Natural killer cell treated with Interleukin-12 subunit alpha and Interleukin-12 subunit beta and Interleukin-15 and Interleukin-18, amount 100 ng/mL, for 72 hours (primary cell): ENCODE results near the gene CCDC33. TPM values are rescaled to one million over a fixed set of nuclear protein-coding genes. Genes with fewer than 3 reads are reported as not detected.

Experiments used
- ATAC-seq, 2 donors: fragments of 150-1000 bp; cut with Tn5 transposase in 1 of 2; sonication (Bioruptor Pico), chemical (Tn5 transposase) in 1 of 2; 2 replicates each; pipeline ENCODE4 v1.10.0; 2021
- DNase-seq: peaks from one replicate; pipeline ENCODE4 v3.0.0; 2022; ENCODE audit warnings: low spot score
- H3K27ac Mint-ChIP-seq, 2 donors: 1 replicate in 1 of 2; 2 replicates in 1 of 2; pipeline ENCODE4 v1.8.0; 2022; ENCODE audit warnings: mixed read lengths in 2 of 2, mild to moderate bottlenecking in 1 of 2, moderate library complexity in 1 of 2
- H3K27me3 Mint-ChIP-seq, 2 donors: 1 replicate in 1 of 2; 2 replicates in 1 of 2; pipeline ENCODE4 v1.8.0; 2022; ENCODE audit warnings: mixed read lengths in 2 of 2
- H3K36me3 Mint-ChIP-seq: one replicate; pipeline ENCODE4 v1.8.0; 2022; ENCODE audit warnings: mixed read lengths
- H3K4me1 Mint-ChIP-seq, 2 donors: 1 replicate in 1 of 2; 2 replicates in 1 of 2; pipeline ENCODE4 v1.8.0; 2022; ENCODE audit warnings: low read depth in 2 of 2, mixed read lengths in 2 of 2, mild to moderate bottlenecking in 1 of 2
- H3K4me3 Mint-ChIP-seq: one replicate; pipeline ENCODE4 v1.8.0; 2022; ENCODE audit warnings: mixed read lengths
- H3K9me3 Mint-ChIP-seq: 2 replicates; pipeline ENCODE4 v1.8.0; 2022; ENCODE audit warnings: mixed read lengths
- total RNA-seq, 2 donors: library from RNA; stranded (reverse); gene quantifications; one replicate each; pipeline ENCODE4 v1.2.3, GENCODE V29; 2022

Gene CCDC33
- total RNA-seq, 2 donors from 2014 or later: not detected

GRCh38 chr15:74365598-74366445 is 129.7 kb downstream of the CCDC33 start:
- no peaks in the 10 kb centered on the region for H3K4me1 Mint-ChIP-seq
- no peaks in the 10 kb centered on the region for H3K36me3 Mint-ChIP-seq
- H3K9me3 Mint-ChIP-seq: no peaks in the 10 kb centered on the region
- peak; percentile 66 to 69 for ATAC-seq
- peak overlapping the region in 1 of 2 donors; percentile 39 for H3K27ac Mint-ChIP-seq
- peaks cover 8 to 11% of the 10 kb centered on the region in 2 donors for H3K27me3 Mint-ChIP-seq
- no peak for DNase-seq
- H3K4me3 Mint-ChIP-seq: peak overlapping the region; percentile 61

DNA sequence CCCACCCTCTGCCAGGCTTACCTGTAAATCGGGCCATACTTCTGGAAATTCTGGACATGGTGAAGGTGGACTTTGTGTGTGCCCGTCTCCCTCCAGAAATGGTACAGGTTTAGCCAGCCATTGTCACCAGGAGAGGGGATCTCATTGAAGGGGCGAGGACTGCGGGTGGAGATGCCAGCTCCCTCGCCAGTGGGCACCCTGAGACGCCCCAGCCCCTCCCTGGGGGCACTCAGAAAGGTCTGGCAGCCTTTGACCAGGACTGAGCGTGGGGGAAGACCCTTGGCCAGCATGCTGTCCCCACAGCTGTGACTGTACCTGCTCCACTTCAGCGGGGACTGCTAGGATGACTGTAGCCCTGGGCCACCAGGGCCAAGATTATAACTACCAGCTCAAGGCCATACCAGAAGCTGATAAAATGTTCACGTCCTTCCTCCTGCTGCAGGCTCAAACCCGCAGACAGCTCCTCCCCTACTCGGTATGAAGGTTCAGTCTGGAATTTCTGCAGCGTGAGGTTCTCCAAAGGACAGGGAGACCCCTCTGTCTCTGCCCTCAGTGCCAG is 131.2 kb downstream of the CCDC33 start, which contains the start of gene CYP11A1:
CYP11A1 (minus strand) TSS at position 351 of the 559 bp plus-strand sequence; CDS start at position 290, 61 bp downstream.
- DNase-seq (peak; percentile 20), ATAC-seq (no peak)
- H3K4me1 Mint-ChIP-seq: no peaks in the 10 kb centered on the region
- H3K27me3 Mint-ChIP-seq: peaks cover 14 to 15% of the 10 kb centered on the region in 2 donors
- H3K4me3 Mint-ChIP-seq: no peak within 1 kb of the TSS
- H3K36me3 Mint-ChIP-seq: no peaks in the 10 kb centered on the region
- no peak within 1 kb of the TSS for H3K27ac Mint-ChIP-seq
- no peaks in the 10 kb centered on the region for H3K9me3 Mint-ChIP-seq

GRCh38 chr15:74368121-74368520 is 132.0 kb downstream of the CCDC33 start:
- H3K4me3 Mint-ChIP-seq: no peak overlapping the region
- no peaks in the 10 kb centered on the region for H3K36me3 Mint-ChIP-seq
- peaks cover 0 to 1% of the 10 kb centered on the region in 2 donors for H3K4me1 Mint-ChIP-seq
- ATAC-seq (no peak), DNase-seq (peak; percentile 29)
- no peak overlapping the region for H3K27ac Mint-ChIP-seq
- no peaks in the 10 kb centered on the region for H3K9me3 Mint-ChIP-seq
- H3K27me3 Mint-ChIP-seq: peaks cover 14 to 15% of the 10 kb centered on the region in 2 donors

DNA sequence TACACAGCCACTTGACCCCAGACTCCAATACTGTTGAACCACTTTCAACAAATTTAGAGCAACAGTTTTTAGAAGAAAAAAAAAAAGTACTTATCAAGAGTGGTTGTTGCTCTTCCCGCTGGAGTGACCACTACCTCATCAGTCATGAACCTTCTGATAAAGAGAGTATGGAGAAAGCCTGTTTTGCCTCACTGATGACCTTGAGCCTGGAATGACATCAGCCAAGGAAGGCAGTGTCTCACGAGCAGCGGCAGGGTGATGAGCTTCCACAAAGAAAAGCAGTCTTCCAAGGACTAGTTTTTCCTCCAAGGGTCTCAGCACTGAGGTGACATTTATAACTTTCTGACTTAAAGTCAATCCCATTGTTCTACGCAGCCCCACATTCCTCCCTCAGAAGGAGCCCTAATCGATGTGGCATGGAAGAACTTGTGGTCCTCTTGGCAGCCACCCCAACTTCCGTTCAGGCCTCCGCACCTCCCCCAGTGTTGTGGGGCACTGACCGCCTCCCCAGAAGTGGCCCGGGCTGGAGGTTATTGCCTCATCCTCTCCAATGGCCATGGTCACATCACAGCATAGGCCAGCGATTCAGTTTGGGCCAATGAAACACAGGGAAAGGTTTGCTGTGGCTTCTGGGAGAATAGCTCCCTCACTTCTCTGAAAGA is 133.1 kb downstream of the CCDC33 start:
- H3K4me3 Mint-ChIP-seq: peak overlapping the region; percentile 11
- no peaks in the 10 kb centered on the region for H3K36me3 Mint-ChIP-seq
- no peaks in the 10 kb centered on the region for H3K9me3 Mint-ChIP-seq
- peaks cover 4 to 8% of the 10 kb centered on the region in 2 donors for H3K4me1 Mint-ChIP-seq
- H3K27me3 Mint-ChIP-seq: peaks cover 14 to 15% of the 10 kb centered on the region in 2 donors
- ATAC-seq: no peak
- H3K27ac Mint-ChIP-seq: no peak overlapping the region
- peak; percentile 38 for DNase-seq

GRCh38 chr15:74369756-74370155 is 133.6 kb downstream of the CCDC33 start:
- Mint-ChIP-seq H3K4me3 (no peak overlapping the region), H3K36me3 (no peaks in the 10 kb centered on the region), H3K27me3 (peaks cover 10 to 15% of the 10 kb centered on the region in 2 donors), H3K9me3 (no peaks in the 10 kb centered on the region), H3K4me1 (peaks cover 9 to 11% of the 10 kb centered on the region in 2 donors), H3K27ac (no peak overlapping the region)
- DNase-seq: peak; percentile 31
- no peak for ATAC-seq

DNA sequence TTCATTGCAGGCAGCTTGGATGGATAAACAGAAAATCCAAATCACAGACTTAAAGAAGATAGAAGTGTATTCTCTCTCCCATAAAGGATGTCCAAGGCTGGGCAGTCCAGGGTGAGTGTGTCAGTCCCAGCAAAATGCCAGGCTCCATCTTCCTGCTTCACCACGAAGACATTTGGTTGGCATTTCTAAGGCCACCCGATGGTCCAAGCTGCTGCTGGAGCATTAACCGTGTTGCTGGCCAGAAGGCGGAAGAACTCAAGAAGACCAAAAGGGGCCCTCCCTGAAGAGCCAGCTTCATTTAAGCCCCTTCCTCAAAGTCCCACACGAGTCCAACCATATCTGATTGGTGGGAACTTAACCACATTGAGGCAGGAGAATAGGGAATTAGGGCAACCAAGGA is 134.3 kb downstream of the CCDC33 start:
- H3K27ac Mint-ChIP-seq: no peak overlapping the region
- H3K27me3 Mint-ChIP-seq: peaks cover 7 to 15% of the 10 kb centered on the region in 2 donors
- H3K36me3 Mint-ChIP-seq: no peaks in the 10 kb centered on the region
- ATAC-seq (no peak), DNase-seq (no peak)
- no peaks in the 10 kb centered on the region for H3K9me3 Mint-ChIP-seq
- H3K4me1 Mint-ChIP-seq: peaks cover 14 to 18% of the 10 kb centered on the region in 2 donors
- no peak overlapping the region for H3K4me3 Mint-ChIP-seq

DNA sequence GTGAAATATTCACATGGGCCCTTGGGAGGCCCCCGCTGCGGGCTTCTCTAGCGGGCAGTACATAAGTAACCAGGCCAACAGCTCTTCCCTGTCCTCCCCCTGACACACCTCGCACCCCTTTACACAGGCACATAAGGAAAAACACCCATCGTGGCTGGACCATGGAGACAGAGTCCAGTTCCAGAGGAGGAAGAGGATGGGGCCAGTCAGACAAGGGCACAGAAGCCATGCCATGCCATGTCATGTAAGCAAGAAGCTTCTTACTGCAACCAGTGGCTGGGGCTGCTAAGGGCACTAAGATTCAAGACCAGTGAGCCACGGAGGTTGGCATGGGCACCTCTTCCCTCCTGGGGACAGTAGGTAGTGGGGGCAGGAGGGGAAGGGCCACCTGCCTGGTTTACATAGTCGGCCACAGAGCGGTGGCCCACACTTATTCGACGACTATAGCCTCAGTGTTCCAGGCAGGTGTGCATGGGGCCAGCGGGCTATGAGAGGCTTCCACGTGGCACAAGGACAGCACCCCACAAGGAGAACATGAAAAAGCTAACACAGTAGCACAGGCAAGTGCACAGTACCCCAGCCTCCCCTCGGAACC is 137.0 kb downstream of the CCDC33 start:
- Mint-ChIP-seq H3K4me1 (peaks cover 14 to 20% of the 10 kb centered on the region in 2 donors), H3K9me3 (no peaks in the 10 kb centered on the region), H3K27ac (peak overlapping the region in 1 of 2 donors; percentile 54), H3K36me3 (no peaks in the 10 kb centered on the region), H3K27me3 (peaks cover 6 to 15% of the 10 kb centered on the region in 2 donors), H3K4me3 (peak overlapping the region; percentile 83)
- no peak for ATAC-seq
- DNase-seq: peak; percentile 22

DNA sequence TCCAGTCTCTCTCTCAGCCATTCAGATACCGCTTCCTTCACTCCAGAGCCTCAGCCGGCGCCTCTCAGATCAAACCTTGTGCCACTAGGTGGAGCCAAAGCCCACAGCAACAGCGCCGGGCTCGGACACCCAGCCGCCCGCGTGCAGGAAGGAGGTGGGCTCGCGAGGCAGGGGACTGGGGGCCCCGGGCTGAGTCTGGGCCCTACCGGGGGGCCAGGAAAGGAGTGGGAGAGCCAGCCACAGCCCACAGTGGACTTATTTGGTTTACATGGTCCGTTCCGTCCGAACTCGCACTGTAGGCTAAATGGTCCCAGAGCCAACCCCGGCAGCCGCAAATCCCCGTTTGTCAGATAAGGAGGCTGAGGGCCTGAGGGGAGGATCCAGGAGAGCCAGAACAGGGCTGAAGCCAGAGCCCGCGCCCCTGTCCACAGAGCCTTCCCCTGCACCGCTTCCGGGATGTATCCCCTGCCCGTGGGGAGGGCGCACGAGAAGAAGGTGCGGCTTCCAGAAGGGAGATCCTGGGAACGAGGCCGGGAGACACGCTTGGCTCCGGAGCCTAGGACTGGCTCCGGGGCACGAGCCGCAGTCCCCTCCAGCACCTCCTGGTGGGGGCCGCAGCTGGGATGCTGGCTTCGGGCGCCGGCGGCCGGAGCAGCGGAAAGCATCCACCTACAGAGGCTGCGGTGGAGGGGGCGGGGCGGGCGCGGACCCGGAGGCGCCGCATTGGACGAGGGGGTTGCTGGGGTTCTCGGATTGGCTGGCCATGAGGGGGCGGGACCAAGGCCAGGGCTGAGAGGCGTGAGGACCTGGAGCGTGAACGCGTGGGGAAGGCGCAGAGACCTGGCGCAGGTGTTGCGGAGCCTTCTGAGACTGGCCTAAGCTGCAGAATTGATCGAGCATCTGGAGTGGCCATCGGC is 137.9 kb downstream of the CCDC33 start:
- peaks cover 6 to 15% of the 10 kb centered on the region in 2 donors for H3K27me3 Mint-ChIP-seq
- H3K4me1 Mint-ChIP-seq: peaks cover 14 to 20% of the 10 kb centered on the region in 2 donors
- H3K4me3 Mint-ChIP-seq: peak overlapping the region; percentile 83
- peak; percentile 94 for DNase-seq
- H3K36me3 Mint-ChIP-seq: no peaks in the 10 kb centered on the region
- ATAC-seq: peak; percentile 98
- no peaks in the 10 kb centered on the region for H3K9me3 Mint-ChIP-seq
- H3K27ac Mint-ChIP-seq: peak overlapping the region in 1 of 2 donors; percentile 54

DNA sequence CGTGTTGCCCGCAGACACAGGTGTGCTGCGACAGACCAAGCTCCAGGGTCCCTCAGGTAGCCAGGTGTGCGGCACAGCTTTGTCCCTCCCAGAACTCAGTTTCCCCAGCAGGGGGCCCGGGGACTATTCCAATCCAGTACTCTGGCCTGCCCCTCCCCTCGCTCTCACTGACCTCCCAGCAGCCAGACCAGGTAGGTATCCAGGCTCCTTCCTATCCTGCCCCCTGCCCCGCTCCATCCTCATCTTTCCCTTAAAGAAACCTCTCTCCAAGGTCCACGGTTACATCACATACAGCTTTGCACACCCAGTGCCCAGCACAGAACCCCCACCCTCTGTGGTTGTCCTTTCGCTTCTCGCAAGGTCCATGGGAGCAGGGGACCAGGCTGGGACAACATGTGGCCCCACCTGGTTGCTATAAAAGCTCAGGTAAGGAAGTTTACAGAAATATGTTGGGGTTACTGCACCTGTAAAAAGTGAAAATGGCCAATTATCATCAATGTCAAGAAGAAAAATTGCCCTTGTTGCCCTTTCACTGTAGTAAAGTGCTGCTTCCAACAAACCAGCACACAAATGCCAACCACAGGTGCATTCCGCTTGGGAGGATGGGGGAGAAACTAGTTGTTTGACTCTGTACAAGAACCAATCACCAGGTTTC is 138.6 kb downstream of the CCDC33 start:
- Mint-ChIP-seq H3K27me3 (peaks cover 6 to 15% of the 10 kb centered on the region in 2 donors), H3K27ac (peak overlapping the region in 1 of 2 donors; percentile 28), H3K9me3 (no peaks in the 10 kb centered on the region), H3K4me1 (peaks cover 14 to 20% of the 10 kb centered on the region in 2 donors), H3K4me3 (peak overlapping the region; percentile 83), H3K36me3 (no peaks in the 10 kb centered on the region)
- DNase-seq (no peak), ATAC-seq (no peak)

GRCh38 chr15:74375303-74375693 is 139.2 kb downstream of the CCDC33 start:
- ATAC-seq (peak; percentile 39 to 50), DNase-seq (peak; percentile 87)
- peaks cover 4 to 10% of the 10 kb centered on the region in 2 donors for H3K27me3 Mint-ChIP-seq
- H3K36me3 Mint-ChIP-seq: no peaks in the 10 kb centered on the region
- H3K27ac Mint-ChIP-seq: peak overlapping the region in 1 of 2 donors; percentile 28
- peaks cover 14 to 20% of the 10 kb centered on the region in 2 donors for H3K4me1 Mint-ChIP-seq
- peak overlapping the region; percentile 83 for H3K4me3 Mint-ChIP-seq
- H3K9me3 Mint-ChIP-seq: no peaks in the 10 kb centered on the region

GRCh38 chr15:74376226-74376625 is 140.1 kb downstream of the CCDC33 start:
- H3K4me1 Mint-ChIP-seq: peaks cover 14 to 20% of the 10 kb centered on the region in 2 donors
- ATAC-seq: no peak
- no peaks in the 10 kb centered on the region for H3K9me3 Mint-ChIP-seq
- no peak overlapping the region for H3K4me3 Mint-ChIP-seq
- peaks cover 3 to 7% of the 10 kb centered on the region in 2 donors for H3K27me3 Mint-ChIP-seq
- H3K27ac Mint-ChIP-seq: peak overlapping the region in 1 of 2 donors; percentile 28
- H3K36me3 Mint-ChIP-seq: no peaks in the 10 kb centered on the region
- peak; percentile 6 for DNase-seq
